ENCODE measurements around the gene CROCC. TPM values are rescaled to one million over a fixed set of nuclear protein-coding genes. Genes with fewer than 3 reads are reported as not detected.

The CROCC gene
- total and polyA plus RNA-seq, 9 of the 15 experiments (the other 6 are each of a cell fraction or from before 2014, with no cell fraction given): 0.17 to 15.4 (median 7.6) TPM

GRCh38 chr1:16904560-16905109, 17.1 kb upstream of the CROCC start (continued):
- TF ChIP-seq E2F1 (CRISPR knock-in tag; IDR thresholded peaks at IDR 0.05) (no peak), SAFB2 (IDR thresholded peaks at IDR 0.05; ENCODE audit: borderline replicate concordance, low read depth, low read length, severe bottlenecking) (no peak), ATF3 (IDR thresholded peaks at IDR 0.05) (peak; percentile 98), ATF3 (CRISPR knock-in tag; conservative IDR thresholded peaks at IDR 0.05) (no peak), PHB (CRISPR knock-in tag; IDR thresholded peaks at IDR 0.05) (no peak), ZNF561 (CRISPR knock-in tag; conservative IDR thresholded peaks at IDR 0.05) (0 out of 2 replicates have a peak, but pooled peaks have one; percentile 16), ZNF12 (CRISPR knock-in tag; IDR thresholded peaks at IDR 0.05) (no peak), TAF1 (IDR thresholded peaks at IDR 0.05; ENCODE audit: control insufficient read depth, extremely low read depth, insufficient read depth, low read length, severe bottlenecking) (peak; percentile 87), ZKSCAN1 (IDR thresholded peaks at IDR 0.05; ENCODE audit: low read depth, low read length) (no peak), CLOCK (CRISPR knock-in tag; IDR thresholded peaks at IDR 0.05; ENCODE audit: borderline replicate concordance) (0 out of 2 replicates have a peak, but pooled peaks have one; percentile 34), MTA2 (IDR thresholded peaks at IDR 0.05; ENCODE audit: low read depth) (no peak), PURB (CRISPR knock-in tag; IDR thresholded peaks at IDR 0.05; ENCODE audit: low read depth) (no peak), THRB (CRISPR knock-in tag; conservative IDR thresholded peaks at IDR 0.05) (no peak; the same call in 1 of the 2 replicates), CBX8 (IDR thresholded peaks at IDR 0.05; ENCODE audit: borderline replicate concordance, extremely low read depth, low read depth, low read length, poor library complexity, severe bottlenecking) (no peak), PPARD (CRISPR knock-in tag; IDR thresholded peaks at IDR 0.05) (no peak), BCL6 (CRISPR knock-in tag; IDR thresholded peaks at IDR 0.05) (no peak), SPI1 (IDR thresholded peaks at IDR 0.05; ENCODE audit: borderline replicate concordance, low read depth, low read length) (peak; percentile 69; the same call in 1 of the 2 replicates), SMARCE1 (IDR thresholded peaks at IDR 0.05) (no peak), PHF20 (IDR thresholded peaks at IDR 0.05; ENCODE audit: partially characterized antibody) (no peak), ZNF507 (tag; conservative IDR thresholded peaks at IDR 0.05) (no peak), CCNT2 (IDR thresholded peaks at IDR 0.05; ENCODE audit: borderline replicate concordance, extremely low read depth, insufficient read length, low read depth, low read length) (no peak), NRF1 (conservative IDR thresholded peaks at IDR 0.05 in 1 of 2, IDR thresholded peaks at IDR 0.05 in 1 of 2) (peak; percentile 73 to 80)
